ENCODE data around the gene ANKEF1.

ANKEF1 gene

GRCh38 chr20:10089871-10090587, 55.2 kb downstream of the ANKEF1 start:
- no peak for DNase-seq (ENCODE audit: low spot score)

GRCh38 chr20:10090588-10091166, 55.9 kb downstream of the ANKEF1 start:
- peak; percentile 73 for DNase-seq (ENCODE audit: low spot score)

- peak; percentile 17 for DNase-seq (ENCODE audit: low spot score)
Observed at GRCh38 chr20:10093087-10093591, 58.4 kb downstream of the ANKEF1 start.

- DNase-seq (ENCODE audit: low spot score): no peak
Observed at GRCh38 chr20:10094566-10095173, 59.9 kb downstream of the ANKEF1 start.

GRCh38 chr20:10096790-10097189, 62.0 kb downstream of the ANKEF1 start:
- DNase-seq (ENCODE audit: low spot score): no peak

- no peak for DNase-seq (ENCODE audit: low spot score)
Observed at GRCh38 chr20:10105046-10105445, 70.3 kb downstream of the ANKEF1 start.

Measured in RKO (cell line).